ENCODE data around the gene ARHGAP18. TPM values are rescaled to one million over a fixed set of nuclear protein-coding genes. Genes with fewer than 3 reads are reported as not detected.

ARHGAP18 gene
- total and polyA plus RNA-seq, 2 of the 13 experiments (the other 11 are each of a cell fraction or from before 2014, with no cell fraction given): 58.2 to 115 TPM

DNA sequence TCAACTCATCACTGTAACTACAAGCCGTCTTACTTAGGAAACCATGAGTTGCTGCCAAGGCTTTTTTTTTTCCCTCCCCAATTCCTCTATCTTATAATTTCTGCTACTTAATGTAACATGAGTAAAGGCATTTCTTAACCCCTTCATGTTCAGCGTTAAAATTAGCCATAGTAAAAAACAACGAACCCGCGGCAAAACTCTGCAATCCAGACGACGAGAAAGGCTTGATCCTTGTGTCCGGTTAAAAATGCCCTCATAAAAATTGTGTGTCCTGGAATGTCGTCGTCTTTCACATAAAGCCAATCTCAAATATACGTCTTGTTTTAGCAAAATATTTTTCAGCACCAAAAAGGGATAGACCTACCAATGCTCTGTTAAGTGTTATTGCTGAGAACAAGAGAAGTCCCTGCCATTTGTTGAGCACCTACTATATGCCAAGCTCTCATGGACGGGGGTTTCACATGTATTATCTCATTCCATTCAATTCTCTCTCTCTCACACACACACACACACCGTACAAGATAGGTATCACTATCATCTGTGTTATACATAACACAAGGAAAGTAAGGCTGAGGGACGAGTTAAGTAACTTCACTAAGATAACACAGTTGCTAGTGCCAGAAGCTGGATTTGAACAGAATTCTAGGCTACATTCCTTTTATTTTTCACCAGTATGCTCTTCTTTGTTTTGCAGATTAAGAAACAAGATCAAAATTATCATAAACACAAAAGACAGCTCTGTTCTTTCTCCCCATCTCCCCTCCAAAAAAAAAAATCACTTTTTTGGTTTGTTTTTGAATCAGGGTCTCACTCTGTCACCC lies 683 bp upstream of the ARHGAP18 start (continued):
- TF ChIP-seq, protein P1, sequence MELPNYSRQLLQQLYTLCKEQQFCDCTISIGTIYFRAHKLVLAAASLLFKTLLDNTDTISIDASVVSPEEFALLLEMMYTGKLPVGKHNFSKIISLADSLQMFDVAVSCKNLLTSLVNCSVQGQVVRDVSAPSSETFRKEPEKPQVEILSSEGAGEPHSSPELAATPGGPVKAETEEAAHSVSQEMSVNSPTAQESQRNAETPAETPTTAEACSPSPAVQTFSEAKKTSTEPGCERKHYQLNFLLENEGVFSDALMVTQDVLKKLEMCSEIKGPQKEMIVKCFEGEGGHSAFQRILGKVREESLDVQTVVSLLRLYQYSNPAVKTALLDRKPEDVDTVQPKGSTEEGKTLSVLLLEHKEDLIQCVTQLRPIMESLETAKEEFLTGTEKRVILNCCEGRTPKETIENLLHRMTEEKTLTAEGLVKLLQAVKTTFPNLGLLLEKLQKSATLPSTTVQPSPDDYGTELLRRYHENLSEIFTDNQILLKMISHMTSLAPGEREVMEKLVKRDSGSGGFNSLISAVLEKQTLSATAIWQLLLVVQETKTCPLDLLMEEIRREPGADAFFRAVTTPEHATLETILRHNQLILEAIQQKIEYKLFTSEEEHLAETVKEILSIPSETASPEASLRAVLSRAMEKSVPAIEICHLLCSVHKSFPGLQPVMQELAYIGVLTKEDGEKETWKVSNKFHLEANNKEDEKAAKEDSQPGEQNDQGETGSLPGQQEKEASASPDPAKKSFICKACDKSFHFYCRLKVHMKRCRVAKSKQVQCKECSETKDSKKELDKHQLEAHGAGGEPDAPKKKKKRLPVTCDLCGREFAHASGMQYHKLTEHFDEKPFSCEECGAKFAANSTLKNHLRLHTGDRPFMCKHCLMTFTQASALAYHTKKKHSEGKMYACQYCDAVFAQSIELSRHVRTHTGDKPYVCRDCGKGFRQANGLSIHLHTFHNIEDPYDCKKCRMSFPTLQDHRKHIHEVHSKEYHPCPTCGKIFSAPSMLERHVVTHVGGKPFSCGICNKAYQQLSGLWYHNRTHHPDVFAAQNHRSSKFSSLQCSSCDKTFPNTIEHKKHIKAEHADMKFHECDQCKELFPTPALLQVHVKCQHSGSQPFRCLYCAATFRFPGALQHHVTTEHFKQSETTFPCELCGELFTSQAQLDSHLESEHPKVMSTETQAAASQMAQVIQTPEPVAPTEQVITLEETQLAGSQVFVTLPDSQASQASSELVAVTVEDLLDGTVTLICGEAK (IDR thresholded peaks at IDR 0.05): no peak
- TF ChIP-seq, protein P1 (CRISPR knock-in tag; IDR thresholded peaks at IDR 0.05): no peak
- TF ChIP-seq ZNF446 (CRISPR knock-in tag; IDR thresholded peaks at IDR 0.05) (no peak), ZNF670 (CRISPR knock-in tag; IDR thresholded peaks at IDR 0.05; ENCODE audit: borderline replicate concordance) (no peak), MLX (CRISPR knock-in tag; IDR thresholded peaks at IDR 0.05) (no peak), RNF2 (conservative IDR thresholded peaks at IDR 0.05; ENCODE audit: low read depth) (no peak), PTBP1 (IDR thresholded peaks at IDR 0.05; ENCODE audit: low read depth, low read length, poor library complexity, severe bottlenecking) (no peak), ZMYM4 (CRISPR knock-in tag; IDR thresholded peaks at IDR 0.05) (no peak), NR0B2 (CRISPR knock-in tag; IDR thresholded peaks at IDR 0.05) (no peak), ZNF607 (CRISPR knock-in tag; IDR thresholded peaks at IDR 0.05; ENCODE audit: borderline replicate concordance) (no peak), SOX6 (IDR thresholded peaks at IDR 0.05) (no peak), SOX6 (CRISPR knock-in tag; IDR thresholded peaks at IDR 0.05) (0 out of 2 replicates have a peak, but pooled peaks have one; percentile 2), ZNF597 (CRISPR knock-in tag; IDR thresholded peaks at IDR 0.05) (no peak)
- TF ChIP-seq, protein P2, sequence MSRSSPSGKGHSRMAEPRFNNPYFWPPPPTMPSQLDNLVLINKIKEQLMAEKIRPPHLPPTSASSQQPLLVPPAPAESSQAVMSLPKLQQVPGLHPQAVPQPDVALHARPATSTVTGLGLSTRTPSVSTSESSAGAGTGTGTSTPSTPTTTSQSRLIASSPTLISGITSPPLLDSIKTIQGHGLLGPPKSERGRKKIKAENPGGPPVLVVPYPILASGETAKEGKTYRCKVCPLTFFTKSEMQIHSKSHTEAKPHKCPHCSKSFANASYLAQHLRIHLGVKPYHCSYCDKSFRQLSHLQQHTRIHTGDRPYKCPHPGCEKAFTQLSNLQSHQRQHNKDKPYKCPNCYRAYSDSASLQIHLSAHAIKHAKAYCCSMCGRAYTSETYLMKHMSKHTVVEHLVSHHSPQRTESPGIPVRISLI (CRISPR knock-in tag; IDR thresholded peaks at IDR 0.05; ENCODE audit: borderline replicate concordance): no peak
- TF ChIP-seq, protein P3, sequence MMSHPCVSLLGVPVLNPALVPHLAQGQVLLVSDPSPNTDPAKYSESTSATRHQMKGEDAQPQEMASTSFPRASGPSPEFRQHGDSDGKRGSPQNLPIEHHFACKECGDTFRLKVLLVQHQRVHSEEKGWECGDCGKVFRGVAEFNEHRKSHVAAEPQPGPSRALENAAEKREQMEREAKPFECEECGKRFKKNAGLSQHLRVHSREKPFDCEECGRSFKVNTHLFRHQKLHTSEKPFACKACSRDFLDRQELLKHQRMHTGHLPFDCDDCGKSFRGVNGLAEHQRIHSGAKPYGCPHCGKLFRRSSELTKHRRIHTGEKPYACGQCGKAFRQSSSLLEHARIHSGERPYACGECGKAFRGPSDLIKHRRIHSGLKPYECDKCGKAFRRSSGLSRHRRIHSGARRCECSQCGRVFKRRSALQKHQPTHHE (CRISPR knock-in tag; IDR thresholded peaks at IDR 0.05; ENCODE audit: borderline replicate concordance): no peak
